ENCODE measurements around the gene SPRR3. TPM values are rescaled to one million over a fixed set of nuclear protein-coding genes. Genes with fewer than 3 reads are reported as not detected.

The SPRR3 gene
- total and polyA plus RNA-seq, 9 donors, result 0.85 TPM; not detected in 8

DNA sequence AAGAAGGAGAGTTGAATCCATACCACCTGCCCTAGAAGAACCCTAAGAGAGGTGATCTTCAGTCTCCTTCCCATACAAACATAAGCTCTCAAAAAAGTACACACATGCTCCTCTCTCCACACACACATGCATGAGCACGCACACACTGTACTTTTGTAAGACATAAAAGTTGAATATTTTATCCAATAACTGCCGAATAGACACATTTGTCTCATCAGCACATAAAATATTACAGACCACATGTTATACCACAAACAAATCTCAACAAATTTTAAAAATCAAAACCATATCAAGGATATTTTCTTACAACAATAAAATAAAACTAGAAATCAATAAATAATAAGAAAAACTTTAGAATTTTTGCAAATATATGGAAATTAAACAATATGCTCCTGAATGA lies 15.0 kb upstream of the SPRR3 start:
- no peak overlapping the region for H3K27ac ChIP-seq
- 89 to 94% (median 92%) methylated on average over 2 of the region's 2 CpGs for WGBS, 3 donors
- intact Hi-C loops (cut with DNase I), result no loop called here

DNA sequence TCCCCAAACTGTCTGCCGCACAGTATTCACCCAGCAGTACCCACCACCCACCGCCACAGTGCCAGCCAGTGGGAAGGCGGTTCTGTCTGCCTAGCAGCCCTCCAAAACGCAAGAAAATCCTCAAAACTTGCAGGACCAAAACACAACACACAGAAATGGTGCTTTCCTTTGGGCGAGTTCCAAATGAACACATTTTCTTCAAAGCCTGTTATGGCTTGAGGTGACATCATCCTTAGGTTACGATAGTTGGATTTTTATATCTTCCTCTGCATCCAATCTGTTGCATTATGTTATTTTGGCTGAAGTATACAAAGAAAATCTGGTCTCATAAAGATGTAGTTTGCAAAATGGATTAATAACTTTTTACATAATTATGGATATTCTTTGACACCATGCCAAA lies 8.4 kb upstream of the SPRR3 start:
- no peaks in the 10 kb centered on the region for H3K36me3 ChIP-seq
- no peaks in the 10 kb centered on the region for H3K27me3 ChIP-seq
- 77 to 82% (median 79%) methylated on average over 6 of the region's 6 CpGs for WGBS, 3 donors
- no peak for DNase-seq
- no peaks in the 10 kb centered on the region for H3K9me3 ChIP-seq
- peaks cover 2% of the 10 kb centered on the region for H3K4me1 ChIP-seq (ENCODE audit: insufficient read depth)
- intact Hi-C loops (cut with DNase I), result no loop called here
- H3K27ac ChIP-seq, result no peak overlapping the region
- H3K4me3 ChIP-seq, result no peak overlapping the region
- TF ChIP-seq POLR2A (IDR thresholded peaks at IDR 0.05) (no peak), EP300 (IDR thresholded peaks at IDR 0.05) (no peak)
- TF ChIP-seq, protein P1, sequence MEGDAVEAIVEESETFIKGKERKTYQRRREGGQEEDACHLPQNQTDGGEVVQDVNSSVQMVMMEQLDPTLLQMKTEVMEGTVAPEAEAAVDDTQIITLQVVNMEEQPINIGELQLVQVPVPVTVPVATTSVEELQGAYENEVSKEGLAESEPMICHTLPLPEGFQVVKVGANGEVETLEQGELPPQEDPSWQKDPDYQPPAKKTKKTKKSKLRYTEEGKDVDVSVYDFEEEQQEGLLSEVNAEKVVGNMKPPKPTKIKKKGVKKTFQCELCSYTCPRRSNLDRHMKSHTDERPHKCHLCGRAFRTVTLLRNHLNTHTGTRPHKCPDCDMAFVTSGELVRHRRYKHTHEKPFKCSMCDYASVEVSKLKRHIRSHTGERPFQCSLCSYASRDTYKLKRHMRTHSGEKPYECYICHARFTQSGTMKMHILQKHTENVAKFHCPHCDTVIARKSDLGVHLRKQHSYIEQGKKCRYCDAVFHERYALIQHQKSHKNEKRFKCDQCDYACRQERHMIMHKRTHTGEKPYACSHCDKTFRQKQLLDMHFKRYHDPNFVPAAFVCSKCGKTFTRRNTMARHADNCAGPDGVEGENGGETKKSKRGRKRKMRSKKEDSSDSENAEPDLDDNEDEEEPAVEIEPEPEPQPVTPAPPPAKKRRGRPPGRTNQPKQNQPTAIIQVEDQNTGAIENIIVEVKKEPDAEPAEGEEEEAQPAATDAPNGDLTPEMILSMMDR (IDR thresholded peaks at IDR 0.05), result no peak

More for the DNA sequence above, 15.0 kb upstream of the SPRR3 start:
- DNase-seq, result no peak
- Histone ChIP-seq H3K4me3 (no peak overlapping the region), H3K4me1 (ENCODE audit: insufficient read depth) (no peaks in the 10 kb centered on the region), H3K36me3 (no peaks in the 10 kb centered on the region), H3K27me3 (no peaks in the 10 kb centered on the region), H3K9me3 (no peaks in the 10 kb centered on the region)
- TF ChIP-seq, protein P1 (IDR thresholded peaks at IDR 0.05), result no peak
- TF ChIP-seq POLR2A (IDR thresholded peaks at IDR 0.05), result no peak
- no peak for TF ChIP-seq EP300 (IDR thresholded peaks at IDR 0.05)

DNA sequence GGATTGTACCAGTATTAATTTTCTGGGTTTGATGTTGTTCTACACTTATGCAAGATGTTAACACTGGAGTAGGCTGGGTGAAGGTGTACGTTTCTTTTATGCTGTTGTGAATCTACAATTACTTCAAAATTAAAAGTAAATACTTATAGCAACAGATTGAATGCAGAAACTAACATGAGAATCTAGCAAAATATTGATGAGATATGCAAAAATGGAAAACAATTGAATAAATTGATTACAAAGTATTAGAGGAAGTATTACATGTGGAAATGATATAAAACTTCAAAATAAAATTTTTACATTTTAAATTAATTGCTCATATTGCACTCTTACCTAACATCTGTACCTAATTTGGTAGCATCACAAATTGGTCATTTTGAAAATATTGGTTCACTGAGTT lies 5.7 kb upstream of the SPRR3 start:
- Histone ChIP-seq H3K36me3 (no peaks in the 10 kb centered on the region), H3K27ac (no peak overlapping the region), H3K27me3 (no peaks in the 10 kb centered on the region), H3K4me3 (no peak overlapping the region), H3K4me1 (ENCODE audit: insufficient read depth) (peaks cover 2% of the 10 kb centered on the region), H3K9me3 (no peaks in the 10 kb centered on the region)
- 3 to 39% (median 33%) methylated on average over 1 of the region's 1 CpG for WGBS, 3 donors
- intact Hi-C loops (cut with DNase I), result no loop called here
- no peak for TF ChIP-seq EP300 (IDR thresholded peaks at IDR 0.05)
- no peak for DNase-seq

GRCh38 chr1:152996633-152997400 lies 4.7 kb upstream of the SPRR3 start:
- no peak for TF ChIP-seq EP300 (IDR thresholded peaks at IDR 0.05)
- TF ChIP-seq, protein P1 (IDR thresholded peaks at IDR 0.05), result no peak
- TF ChIP-seq POLR2A (IDR thresholded peaks at IDR 0.05), result no peak
- H3K27me3 ChIP-seq, result no peaks in the 10 kb centered on the region

DNA sequence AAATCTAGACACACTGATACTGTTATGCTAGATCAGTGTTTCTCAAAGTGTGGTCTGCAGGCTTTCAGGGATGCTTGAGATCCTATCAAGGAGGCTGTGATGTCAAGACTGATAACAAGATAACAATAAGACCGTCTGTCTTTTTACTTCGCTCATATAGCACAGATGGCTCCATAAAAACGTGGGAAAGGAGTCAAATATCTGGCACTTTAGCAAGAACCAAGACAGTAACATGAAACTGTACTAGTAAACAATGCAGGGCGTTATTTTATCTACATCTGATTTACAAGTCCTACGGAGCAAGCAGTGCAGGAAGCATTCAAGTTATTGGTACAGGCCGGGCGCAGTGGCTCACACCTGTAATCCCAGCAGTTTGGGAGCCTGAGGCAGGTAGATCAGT lies 3.6 kb upstream of the SPRR3 start:
- Histone ChIP-seq H3K27me3 (no peaks in the 10 kb centered on the region), H3K4me3 (no peak overlapping the region), H3K27ac (no peak overlapping the region), H3K4me1 (ENCODE audit: insufficient read depth) (peaks cover 2% of the 10 kb centered on the region), H3K9me3 (no peaks in the 10 kb centered on the region), H3K36me3 (no peaks in the 10 kb centered on the region)
- TF ChIP-seq POLR2A (IDR thresholded peaks at IDR 0.05) (no peak), EP300 (IDR thresholded peaks at IDR 0.05) (no peak)
- TF ChIP-seq, protein P1 (IDR thresholded peaks at IDR 0.05), result no peak
- intact Hi-C loops (cut with DNase I), result no loop called here
- WGBS, 3 donors, result 44 to 67% (median 54%) methylated on average over 7 of the region's 7 CpGs
- no peak for DNase-seq

More at GRCh38 chr1:152996633-152997400, 4.7 kb upstream of the SPRR3 start:
- intact Hi-C loops (cut with DNase I), result no loop called here
- no peak for DNase-seq
- Histone ChIP-seq H3K9me3 (no peaks in the 10 kb centered on the region), H3K4me1 (ENCODE audit: insufficient read depth) (peaks cover 2% of the 10 kb centered on the region), H3K27ac (no peak overlapping the region), H3K4me3 (no peak overlapping the region), H3K36me3 (no peaks in the 10 kb centered on the region)
- 42% methylated on average over 5 of the region's 5 CpGs for WGBS, 3 donors
